Epithelial cell of proximal tubule (primary cell): ENCODE measurements around the gene MAP2K4. TPM values are rescaled to one million over a fixed set of nuclear protein-coding genes. Genes with fewer than 3 reads are reported as not detected.

ENCODE experiments used
- DNase-seq: peaks from one replicate; pipeline ENCODE4 v3.0.0-alpha.2; 2011; ENCODE audit warnings: low read depth
- H3K4me3 ChIP-seq: 2 replicates; pipeline ENCODE4 v1.5.1; 2011; ENCODE audit warnings: low read depth, mild to moderate bottlenecking, low read length
- total RNA-seq: library from RNA; depleted of rRNA; stranded (reverse); fragments of >200 nt; gene quantifications from 2 replicates; pipeline ENCODE4 v1.2.3, GENCODE V29; 2015
- TF ChIP-seq, protein P1 (sequence below): conservative IDR thresholded peaks from 2 replicates; pipeline ENCODE4 v1.5.1; 2012; ENCODE audit warnings: low read depth, mild to moderate bottlenecking, low read length

Gene MAP2K4
- total RNA-seq, 1 donor from 2014 or later = 23.0 TPM

DNA sequence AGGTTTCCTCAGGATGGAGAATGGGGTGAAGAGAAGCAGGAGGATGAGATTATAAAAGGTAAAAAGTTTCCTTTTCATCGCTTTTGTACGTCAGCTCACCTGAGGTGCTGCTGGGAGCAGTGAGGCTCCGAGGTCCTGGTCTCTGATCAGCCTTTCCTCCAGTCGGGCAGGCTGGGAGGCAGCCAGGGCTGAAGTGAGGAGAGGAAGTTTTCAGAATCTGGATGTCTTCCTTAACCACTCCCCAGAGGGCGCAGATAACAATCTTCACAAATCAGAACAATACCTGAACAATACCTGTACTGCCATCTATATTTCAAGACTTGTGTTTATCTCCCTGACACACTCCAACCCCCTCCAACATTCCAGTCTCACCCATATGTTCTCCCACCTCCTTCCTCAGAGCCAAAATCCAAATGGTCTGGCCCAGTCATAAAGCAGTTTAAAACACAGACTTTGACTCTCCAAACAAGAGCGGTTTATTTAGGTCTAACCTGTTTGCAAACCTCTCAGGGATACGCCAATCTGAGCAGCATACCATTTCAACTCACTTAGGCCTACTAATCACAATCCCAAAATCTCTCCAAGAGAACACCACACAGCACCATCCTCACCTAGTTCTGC lies 30.2 kb upstream of the MAP2K4 start:
- TF ChIP-seq, protein P1, sequence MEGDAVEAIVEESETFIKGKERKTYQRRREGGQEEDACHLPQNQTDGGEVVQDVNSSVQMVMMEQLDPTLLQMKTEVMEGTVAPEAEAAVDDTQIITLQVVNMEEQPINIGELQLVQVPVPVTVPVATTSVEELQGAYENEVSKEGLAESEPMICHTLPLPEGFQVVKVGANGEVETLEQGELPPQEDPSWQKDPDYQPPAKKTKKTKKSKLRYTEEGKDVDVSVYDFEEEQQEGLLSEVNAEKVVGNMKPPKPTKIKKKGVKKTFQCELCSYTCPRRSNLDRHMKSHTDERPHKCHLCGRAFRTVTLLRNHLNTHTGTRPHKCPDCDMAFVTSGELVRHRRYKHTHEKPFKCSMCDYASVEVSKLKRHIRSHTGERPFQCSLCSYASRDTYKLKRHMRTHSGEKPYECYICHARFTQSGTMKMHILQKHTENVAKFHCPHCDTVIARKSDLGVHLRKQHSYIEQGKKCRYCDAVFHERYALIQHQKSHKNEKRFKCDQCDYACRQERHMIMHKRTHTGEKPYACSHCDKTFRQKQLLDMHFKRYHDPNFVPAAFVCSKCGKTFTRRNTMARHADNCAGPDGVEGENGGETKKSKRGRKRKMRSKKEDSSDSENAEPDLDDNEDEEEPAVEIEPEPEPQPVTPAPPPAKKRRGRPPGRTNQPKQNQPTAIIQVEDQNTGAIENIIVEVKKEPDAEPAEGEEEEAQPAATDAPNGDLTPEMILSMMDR = no peak
- H3K4me3 ChIP-seq = no peak overlapping the region
- DNase-seq = no peak

DNA sequence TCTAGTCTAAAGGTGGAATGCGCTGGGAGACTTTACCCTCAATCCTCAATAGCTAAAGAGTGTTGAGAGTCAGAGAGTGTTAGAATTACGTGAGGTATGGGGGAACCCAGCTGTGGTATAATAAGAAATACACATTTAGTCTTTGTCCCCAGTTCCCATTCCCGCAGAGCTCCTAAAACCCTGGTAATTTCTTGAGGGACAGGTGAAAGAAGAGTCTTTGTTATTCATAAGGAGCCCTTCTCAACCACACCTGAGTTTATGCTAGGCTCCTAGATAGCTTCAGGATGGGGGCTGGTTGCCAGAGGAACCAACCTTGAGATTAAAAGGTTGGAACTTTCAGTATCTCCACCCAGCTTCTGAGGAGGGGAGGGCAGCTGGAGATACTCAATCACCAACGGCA lies 29.2 kb upstream of the MAP2K4 start:
- H3K4me3 ChIP-seq = no peak overlapping the region
- DNase-seq = no peak
- TF ChIP-seq, protein P1 = no peak

DNA sequence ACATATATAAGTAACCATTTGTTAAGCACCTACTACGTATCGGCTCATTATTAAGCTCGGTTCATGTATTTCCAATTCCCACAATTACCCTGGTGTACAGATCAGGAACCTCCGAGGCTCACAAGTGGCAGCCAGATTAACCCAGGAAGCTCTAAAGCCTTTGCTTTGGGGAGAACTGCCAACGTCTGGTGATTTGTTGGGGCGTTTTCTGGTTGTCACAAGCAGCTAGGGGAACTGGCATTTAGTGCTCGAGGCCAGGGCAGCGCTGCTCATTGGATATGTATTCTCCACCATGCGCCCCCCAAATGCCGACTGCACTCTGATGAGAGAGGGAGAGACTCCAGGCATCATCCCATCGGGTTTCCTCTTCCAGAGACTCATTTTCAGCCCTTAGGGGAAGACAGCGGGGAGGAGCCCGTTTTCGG lies 23.9 kb upstream of the MAP2K4 start:
- DNase-seq = no peak
- TF ChIP-seq, protein P1 = no peak
- peak overlapping the region; percentile 91 for H3K4me3 ChIP-seq

DNA sequence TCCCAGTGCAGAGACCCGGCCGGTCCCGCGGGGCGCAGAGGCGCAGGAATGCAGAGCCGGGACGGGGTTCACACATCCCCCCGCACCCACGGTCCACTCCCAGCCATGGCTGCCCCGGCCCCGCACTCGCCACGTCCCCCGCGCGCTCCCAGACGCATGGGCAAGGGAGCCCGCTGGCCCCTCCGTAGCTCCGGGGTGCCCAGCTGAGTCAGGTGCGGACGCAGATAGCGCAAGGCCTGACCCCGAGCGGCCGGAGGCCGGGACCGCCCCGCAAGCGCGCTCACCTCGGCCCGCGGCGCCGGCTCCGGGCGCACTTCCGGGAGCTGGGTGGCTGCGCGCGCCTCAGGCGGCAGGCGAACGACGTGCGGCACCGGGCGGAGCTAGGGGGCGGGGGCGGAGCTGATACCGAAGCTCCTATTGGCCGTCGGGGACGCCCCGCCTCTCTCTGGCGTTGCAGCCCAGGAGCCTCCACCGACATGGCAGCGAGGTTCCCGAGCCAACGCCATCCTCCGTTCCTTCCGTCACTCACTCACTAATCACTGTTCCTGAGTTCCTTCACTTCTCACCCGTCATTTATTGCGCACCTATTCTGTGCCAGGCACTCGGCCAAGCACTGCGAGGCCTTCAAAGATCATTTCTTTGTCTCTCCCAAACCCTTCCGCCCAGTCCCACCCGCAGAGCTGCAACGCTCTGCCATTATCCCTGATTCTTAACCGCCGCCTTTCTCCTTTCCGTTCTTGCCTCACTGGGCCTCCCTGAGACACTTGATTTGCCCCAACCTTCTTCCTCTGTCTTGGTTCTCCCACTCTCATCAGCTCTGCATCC lies 23.3 kb upstream of the MAP2K4 start, which contains the start of gene ZNF18:
Gene ZNF18 (minus strand): TSS at position 329 of the 825 bp plus-strand sequence. CDS start 4,646 bp downstream, outside the sequence.
- peak within 1 kb of the TSS; percentile 91 for H3K4me3 ChIP-seq
- TF ChIP-seq, protein P1 = no peak

DNA sequence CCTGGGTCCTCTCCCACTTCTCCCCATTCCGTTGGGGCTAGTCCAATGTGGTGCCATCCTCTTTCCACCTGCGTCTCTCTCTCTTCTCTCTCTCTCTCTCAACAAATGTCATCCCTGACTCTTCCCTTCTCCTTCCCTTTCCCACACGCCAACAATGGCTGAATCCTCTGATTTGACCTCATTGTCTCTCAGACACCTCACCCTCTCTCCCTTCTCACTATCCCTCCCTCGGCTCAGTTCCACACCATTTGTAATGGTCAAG lies 22.8 kb upstream of the MAP2K4 start:
- peak overlapping the region; percentile 91 for H3K4me3 ChIP-seq
- TF ChIP-seq, protein P1 = no peak
- DNase-seq = no peak

More for the DNA sequence above, 23.3 kb upstream of the MAP2K4 start, which contains the start of gene ZNF18:
- peak; percentile 29 for DNase-seq

DNA sequence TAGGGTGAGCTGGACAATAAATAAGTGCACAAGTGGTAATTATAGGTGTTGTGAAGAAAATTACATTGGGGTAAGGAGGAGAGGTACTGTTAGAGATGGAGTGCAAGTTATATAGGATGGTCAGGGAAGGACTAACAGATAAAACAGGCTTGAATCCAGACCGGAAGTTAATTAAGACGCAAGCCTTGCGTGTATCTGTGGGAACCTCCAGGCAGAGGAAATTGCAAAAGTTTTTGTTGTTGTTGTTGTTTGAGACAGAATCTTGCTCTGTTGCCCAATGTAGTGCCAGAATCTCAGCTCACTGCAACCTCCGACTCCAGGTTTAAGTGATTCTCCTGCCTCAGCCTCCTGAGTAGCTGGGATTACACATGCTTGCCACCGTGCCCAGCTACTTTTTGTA lies 21.0 kb upstream of the MAP2K4 start:
- H3K4me3 ChIP-seq = no peak overlapping the region
- TF ChIP-seq, protein P1 = no peak

More for the DNA sequence above, 21.0 kb upstream of the MAP2K4 start:
- no peak for DNase-seq
